ENCODE measurements around the gene GRIN2A. TPM values are rescaled to one million over a fixed set of nuclear protein-coding genes. Genes with fewer than 3 reads are reported as not detected.

GRIN2A gene
- total RNA-seq, 1 donor from 2014 or later = 6.8 TPM

DNA sequence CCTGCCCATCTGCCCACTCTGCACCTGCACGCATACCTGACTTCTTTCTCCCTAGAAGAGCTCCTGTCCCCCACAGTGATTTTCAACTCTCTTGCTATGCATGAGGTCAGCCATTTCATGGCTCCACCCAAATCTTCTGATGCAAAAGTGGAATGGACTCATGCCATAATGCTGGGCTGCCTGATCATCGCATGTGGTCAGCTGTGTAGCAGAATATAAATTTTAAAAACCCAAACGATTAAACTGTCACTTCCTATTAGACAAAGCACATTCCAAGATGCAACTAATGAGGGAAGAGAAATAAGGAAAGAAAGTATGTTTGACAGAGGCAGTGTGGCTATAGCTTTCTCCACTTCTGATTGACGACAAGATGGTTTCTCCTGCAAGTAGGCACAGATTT, 26.1 kb downstream of the GRIN2A start:
- Mint-ChIP-seq H3K4me3 (ENCODE audit: unreplicated experiment) (no peak overlapping the region), H3K4me1 (ENCODE audit: low read depth, unreplicated experiment) (no peaks in the 10 kb centered on the region), H3K36me3 (ENCODE audit: unreplicated experiment) (peaks cover 15% of the 10 kb centered on the region), H3K9me3 (ENCODE audit: unreplicated experiment) (no peaks in the 10 kb centered on the region), H3K27me3 (ENCODE audit: unreplicated experiment) (peaks cover 4% of the 10 kb centered on the region), H3K27ac (ENCODE audit: unreplicated experiment) (no peak overlapping the region)
- TF ChIP-seq, protein P1, sequence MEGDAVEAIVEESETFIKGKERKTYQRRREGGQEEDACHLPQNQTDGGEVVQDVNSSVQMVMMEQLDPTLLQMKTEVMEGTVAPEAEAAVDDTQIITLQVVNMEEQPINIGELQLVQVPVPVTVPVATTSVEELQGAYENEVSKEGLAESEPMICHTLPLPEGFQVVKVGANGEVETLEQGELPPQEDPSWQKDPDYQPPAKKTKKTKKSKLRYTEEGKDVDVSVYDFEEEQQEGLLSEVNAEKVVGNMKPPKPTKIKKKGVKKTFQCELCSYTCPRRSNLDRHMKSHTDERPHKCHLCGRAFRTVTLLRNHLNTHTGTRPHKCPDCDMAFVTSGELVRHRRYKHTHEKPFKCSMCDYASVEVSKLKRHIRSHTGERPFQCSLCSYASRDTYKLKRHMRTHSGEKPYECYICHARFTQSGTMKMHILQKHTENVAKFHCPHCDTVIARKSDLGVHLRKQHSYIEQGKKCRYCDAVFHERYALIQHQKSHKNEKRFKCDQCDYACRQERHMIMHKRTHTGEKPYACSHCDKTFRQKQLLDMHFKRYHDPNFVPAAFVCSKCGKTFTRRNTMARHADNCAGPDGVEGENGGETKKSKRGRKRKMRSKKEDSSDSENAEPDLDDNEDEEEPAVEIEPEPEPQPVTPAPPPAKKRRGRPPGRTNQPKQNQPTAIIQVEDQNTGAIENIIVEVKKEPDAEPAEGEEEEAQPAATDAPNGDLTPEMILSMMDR (IDR thresholded peaks at IDR 0.05; ENCODE audit: partially characterized antibody, unreplicated experiment) = no peak
- DNase-seq = no peak

DNA sequence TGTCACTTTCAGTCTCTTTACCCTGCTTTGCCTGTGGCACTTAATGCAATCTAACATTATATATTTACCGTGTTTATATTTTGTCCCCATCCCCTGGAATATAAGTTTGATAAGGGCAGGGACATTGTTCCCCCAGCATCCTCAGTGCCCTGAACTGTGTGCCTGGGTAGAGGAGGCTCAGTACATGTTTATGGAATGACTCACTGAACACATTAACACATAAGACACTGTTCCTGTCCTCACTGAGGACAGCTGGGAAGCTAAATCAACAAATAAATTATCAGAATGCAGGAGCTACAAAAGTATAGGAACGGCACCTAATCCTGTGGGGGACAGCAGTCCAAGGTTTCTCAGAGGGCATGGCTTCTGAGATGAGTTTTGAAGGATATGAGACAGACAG, 27.8 kb downstream of the GRIN2A start:
- TF ChIP-seq, protein P1 (IDR thresholded peaks at IDR 0.05; ENCODE audit: partially characterized antibody, unreplicated experiment) = no peak
- no peaks in the 10 kb centered on the region for H3K9me3 Mint-ChIP-seq (ENCODE audit: unreplicated experiment)
- peaks cover 3% of the 10 kb centered on the region for H3K27me3 Mint-ChIP-seq (ENCODE audit: unreplicated experiment)
- no peak for DNase-seq
- H3K4me1 Mint-ChIP-seq (ENCODE audit: low read depth, unreplicated experiment) = no peaks in the 10 kb centered on the region
- H3K36me3 Mint-ChIP-seq (ENCODE audit: unreplicated experiment) = peaks cover 15% of the 10 kb centered on the region
- no peak overlapping the region for H3K4me3 Mint-ChIP-seq (ENCODE audit: unreplicated experiment)
- no peak overlapping the region for H3K27ac Mint-ChIP-seq (ENCODE audit: unreplicated experiment)

DNA sequence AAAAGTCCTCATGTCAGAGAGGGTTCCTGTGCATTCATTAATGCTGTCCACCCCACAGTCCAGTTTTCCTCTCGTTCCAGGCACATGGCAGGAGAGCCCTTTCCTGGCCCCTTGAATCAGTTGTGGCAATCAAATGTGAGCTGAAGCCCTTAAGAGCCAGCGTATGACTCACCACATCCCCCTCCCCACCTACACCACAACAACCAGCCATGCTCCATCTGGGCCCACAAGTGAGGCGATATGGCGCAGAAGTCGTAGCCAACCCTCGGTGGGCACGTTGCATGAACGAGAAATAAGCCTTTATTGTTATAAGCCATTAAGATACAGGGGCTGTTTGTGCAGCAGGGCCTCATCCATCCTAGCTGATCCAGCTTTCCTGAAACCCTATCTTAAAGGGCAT, 28.2 kb downstream of the GRIN2A start:
- Mint-ChIP-seq H3K9me3 (ENCODE audit: unreplicated experiment) (no peaks in the 10 kb centered on the region), H3K36me3 (ENCODE audit: unreplicated experiment) (peaks cover 15% of the 10 kb centered on the region)
- no peak for DNase-seq

DNA sequence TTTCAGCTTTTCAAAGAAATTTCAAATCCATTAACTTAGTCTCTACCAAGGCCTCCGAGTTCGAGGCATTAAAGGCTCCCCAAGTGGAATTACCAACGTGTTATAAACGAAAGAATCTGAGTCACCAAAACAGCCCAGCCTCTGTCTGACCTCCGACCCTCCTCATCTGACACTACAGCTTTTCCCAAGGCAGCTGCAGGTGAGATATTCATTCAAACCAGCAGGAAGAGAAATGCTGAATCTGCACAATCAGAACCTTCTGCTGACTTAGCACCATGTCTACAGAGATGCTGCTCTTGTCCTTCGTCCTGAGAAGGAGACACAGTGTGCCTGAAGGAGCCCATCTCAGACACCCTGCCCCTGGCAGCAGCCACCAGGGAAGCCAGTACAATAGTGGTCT, 30.5 kb downstream of the GRIN2A start:
- H3K9me3 Mint-ChIP-seq (ENCODE audit: unreplicated experiment) = no peaks in the 10 kb centered on the region
- TF ChIP-seq, protein P1 (IDR thresholded peaks at IDR 0.05; ENCODE audit: partially characterized antibody, unreplicated experiment) = no peak
- H3K4me3 Mint-ChIP-seq (ENCODE audit: unreplicated experiment) = no peak overlapping the region
- peaks cover 12% of the 10 kb centered on the region for H3K36me3 Mint-ChIP-seq (ENCODE audit: unreplicated experiment)
- DNase-seq = no peak
- no peaks in the 10 kb centered on the region for H3K4me1 Mint-ChIP-seq (ENCODE audit: low read depth, unreplicated experiment)
- no peak overlapping the region for H3K27ac Mint-ChIP-seq (ENCODE audit: unreplicated experiment)
- H3K27me3 Mint-ChIP-seq (ENCODE audit: unreplicated experiment) = peaks cover 4% of the 10 kb centered on the region

More for the DNA sequence above, 28.2 kb downstream of the GRIN2A start:
- Mint-ChIP-seq H3K4me1 (ENCODE audit: low read depth, unreplicated experiment) (no peaks in the 10 kb centered on the region), H3K4me3 (ENCODE audit: unreplicated experiment) (no peak overlapping the region), H3K27me3 (ENCODE audit: unreplicated experiment) (peaks cover 3% of the 10 kb centered on the region), H3K27ac (ENCODE audit: unreplicated experiment) (no peak overlapping the region)
- TF ChIP-seq, protein P1 (IDR thresholded peaks at IDR 0.05; ENCODE audit: partially characterized antibody, unreplicated experiment) = no peak

DNA sequence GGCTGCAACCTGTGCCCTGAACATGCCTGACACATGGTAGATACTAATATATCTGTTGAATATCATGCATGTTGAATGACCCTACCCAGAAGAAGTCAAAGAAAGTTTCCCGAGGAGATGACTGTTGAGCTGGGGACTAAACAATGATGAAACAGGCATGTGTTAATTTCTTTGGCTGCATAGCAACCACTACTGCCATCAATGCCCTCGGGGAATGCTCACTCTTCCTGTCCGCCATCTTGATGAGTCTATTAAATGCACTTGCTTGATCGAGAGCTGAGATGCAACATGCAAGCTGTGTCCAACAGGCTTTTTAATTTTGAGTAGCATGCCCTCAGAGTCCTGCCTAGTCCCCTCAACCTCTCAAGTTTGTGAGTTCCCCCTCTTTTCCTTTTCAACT, 31.3 kb downstream of the GRIN2A start:
- no peak overlapping the region for H3K4me3 Mint-ChIP-seq (ENCODE audit: unreplicated experiment)
- DNase-seq = no peak
- H3K36me3 Mint-ChIP-seq (ENCODE audit: unreplicated experiment) = peaks cover 5% of the 10 kb centered on the region
- TF ChIP-seq, protein P1 (IDR thresholded peaks at IDR 0.05; ENCODE audit: partially characterized antibody, unreplicated experiment) = no peak
- no peak overlapping the region for H3K27ac Mint-ChIP-seq (ENCODE audit: unreplicated experiment)
- no peaks in the 10 kb centered on the region for H3K4me1 Mint-ChIP-seq (ENCODE audit: low read depth, unreplicated experiment)
- no peaks in the 10 kb centered on the region for H3K9me3 Mint-ChIP-seq (ENCODE audit: unreplicated experiment)
- peaks cover 4% of the 10 kb centered on the region for H3K27me3 Mint-ChIP-seq (ENCODE audit: unreplicated experiment)

All from glutamatergic neuron (in vitro differentiated cells).